ENCODE results near the gene PLPPR2.
A peak's percentile ranks its signal among the peaks of the same experiment; 100 is the strongest.
"Not testable (repeated sequence)": the region's sequence is repeated elsewhere in the genome, so short reads cannot be mapped to it uniquely, and the experiment has no call there.

PLPPR2 gene, protein sequence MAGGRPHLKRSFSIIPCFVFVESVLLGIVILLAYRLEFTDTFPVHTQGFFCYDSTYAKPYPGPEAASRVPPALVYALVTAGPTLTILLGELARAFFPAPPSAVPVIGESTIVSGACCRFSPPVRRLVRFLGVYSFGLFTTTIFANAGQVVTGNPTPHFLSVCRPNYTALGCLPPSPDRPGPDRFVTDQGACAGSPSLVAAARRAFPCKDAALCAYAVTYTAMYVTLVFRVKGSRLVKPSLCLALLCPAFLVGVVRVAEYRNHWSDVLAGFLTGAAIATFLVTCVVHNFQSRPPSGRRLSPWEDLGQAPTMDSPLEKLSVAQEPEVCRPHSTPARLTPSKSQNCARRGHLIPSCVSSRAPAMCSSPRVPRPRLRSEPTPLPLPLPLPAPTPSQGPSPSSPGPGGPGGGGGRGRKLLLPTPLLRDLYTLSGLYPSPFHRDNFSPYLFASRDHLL

DNA sequence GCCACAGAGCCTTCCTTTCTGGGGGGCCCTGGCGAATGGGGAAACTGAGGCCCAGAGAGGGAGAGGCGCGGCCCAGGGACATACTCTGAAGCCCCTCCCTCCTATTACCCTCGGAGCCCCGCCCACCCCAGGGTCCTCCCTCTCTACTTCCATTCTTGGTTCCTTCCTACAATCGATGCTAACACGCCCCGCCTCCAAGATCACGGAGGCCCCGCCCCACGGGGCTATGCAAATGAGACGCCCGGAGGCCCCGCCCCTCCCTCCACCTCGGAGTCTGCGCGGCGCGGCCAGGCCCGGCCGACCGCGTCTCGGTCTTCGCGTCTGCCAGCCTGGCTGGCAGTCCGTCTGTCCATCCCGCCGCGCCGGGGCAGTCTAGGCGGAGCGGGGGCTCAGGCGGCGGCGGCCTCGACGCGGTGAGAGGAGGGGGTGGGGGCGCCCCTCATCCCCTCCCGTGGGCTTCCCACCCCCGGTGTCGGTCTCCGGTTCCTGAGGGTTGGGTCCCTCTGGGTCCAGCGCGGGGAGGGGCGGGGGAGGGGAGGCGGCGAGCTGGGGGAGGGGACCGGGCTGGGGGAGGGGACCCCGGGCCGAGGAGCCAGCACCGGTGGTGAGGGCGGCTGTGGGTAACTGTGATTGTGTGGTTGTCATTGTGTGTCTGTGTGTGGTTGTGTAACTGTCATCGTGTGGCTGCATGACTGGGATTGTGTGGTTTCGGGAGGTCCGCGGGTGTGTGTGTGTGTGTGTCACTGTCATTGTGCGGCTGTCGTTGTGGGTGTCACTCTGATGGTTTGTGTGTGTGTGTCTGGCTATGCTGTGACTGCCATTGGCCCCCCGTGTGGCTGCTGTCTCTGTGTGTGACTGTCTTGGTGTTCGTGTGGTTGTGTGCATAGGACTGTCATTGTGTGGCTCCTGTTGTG lies at the start of gene PLPPR2:
PLPPR2 (plus strand) TSS at position 273 of the 914 bp plus-strand sequence. CDS start 2,242 bp downstream, outside the sequence.
- H3K9ac ChIP-seq (ENCODE audit: low read length): no peak within 1 kb of the TSS
- H3K4me3 ChIP-seq (ENCODE audit: low read depth, low read length): peak within 1 kb of the TSS; percentile 46
- H3K27me3 ChIP-seq (ENCODE audit: control insufficient read depth, insufficient read depth, low read length): peaks cover 40% of the 10 kb centered on the region
- no peaks in the 10 kb centered on the region for H3K36me3 ChIP-seq (ENCODE audit: control insufficient read depth, insufficient read depth, low read length)
- peaks cover 5% of the 10 kb centered on the region; the same call in 1 of the 2 replicates for H3K4me1 ChIP-seq (ENCODE audit: control insufficient read depth, insufficient read depth, low read length)
- H3K27ac ChIP-seq (ENCODE audit: low read depth, low read length): no peak within 1 kb of the TSS
- no peaks in the 10 kb centered on the region for H3K9me3 ChIP-seq (ENCODE audit: control insufficient read depth, insufficient read depth, low read depth, low read length)

DNA sequence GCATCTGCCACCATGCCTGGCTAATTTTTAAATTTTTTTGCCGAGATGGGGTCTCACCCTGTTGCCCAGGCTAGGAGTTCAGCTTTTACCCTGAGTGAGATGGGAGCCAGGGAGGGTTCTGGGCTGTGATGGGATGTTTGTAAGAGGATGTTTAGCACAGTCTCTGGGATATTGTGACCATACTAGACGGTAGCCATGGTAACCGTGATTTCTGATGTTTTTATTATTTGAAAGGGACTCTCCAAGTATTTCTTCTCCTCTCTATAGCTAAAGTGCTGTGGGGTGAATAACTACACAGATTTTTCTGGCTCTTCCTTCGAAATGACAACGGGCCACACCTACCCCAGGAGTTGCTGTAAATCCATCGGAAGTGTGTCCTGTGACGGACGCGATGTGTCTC lies 48.9 kb upstream of the PLPPR2 start:
- Histone ChIP-seq H3K27ac (ENCODE audit: low read depth, low read length) (no peak overlapping the region), H3K9ac (ENCODE audit: low read length) (no peak overlapping the region), H3K4me1 (ENCODE audit: control insufficient read depth, insufficient read depth, low read length) (no peaks in the 10 kb centered on the region), H3K36me3 (ENCODE audit: control insufficient read depth, insufficient read depth, low read length) (no peaks in the 10 kb centered on the region), H3K9me3 (ENCODE audit: control insufficient read depth, insufficient read depth, low read depth, low read length) (no peaks in the 10 kb centered on the region), H3K4me3 (ENCODE audit: low read depth, low read length) (no peak overlapping the region), H3K27me3 (ENCODE audit: control insufficient read depth, insufficient read depth, low read length) (no peaks in the 10 kb centered on the region)

DNA sequence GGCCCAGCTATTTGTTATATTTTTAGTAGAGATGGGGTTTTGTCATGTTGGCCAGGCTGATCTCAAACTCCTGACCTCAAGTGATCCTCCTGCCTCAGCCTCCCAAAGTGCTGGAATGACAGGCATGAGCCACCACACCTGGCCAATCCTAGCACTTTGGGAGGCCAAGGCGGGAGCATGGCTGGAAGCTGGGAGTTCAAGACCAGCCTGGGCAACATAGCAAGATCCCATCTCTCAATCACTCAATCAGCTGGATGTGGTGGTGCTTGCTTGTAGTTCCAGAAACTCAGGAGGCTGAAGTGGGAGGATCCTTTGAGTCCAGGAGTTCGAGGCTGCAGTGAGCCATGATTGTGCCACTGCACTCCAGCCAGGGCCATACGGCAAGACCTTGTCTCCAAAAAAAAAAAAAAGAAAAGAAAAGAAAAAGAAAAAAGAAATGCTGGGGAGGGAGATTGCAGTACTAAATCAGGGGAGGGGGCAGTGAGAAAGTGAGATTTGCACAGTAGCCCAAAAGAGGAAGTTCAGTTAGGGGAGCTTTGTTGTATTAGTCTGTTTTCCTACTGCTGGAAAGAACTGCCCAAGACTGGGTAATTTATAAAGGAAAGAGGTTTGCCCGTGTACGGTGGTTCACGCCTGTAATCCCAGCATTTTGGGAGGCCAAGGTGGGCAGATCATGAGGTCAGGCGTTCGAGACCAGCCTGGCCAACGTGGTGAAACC lies 34.8 kb upstream of the PLPPR2 start:
- H3K9ac ChIP-seq (ENCODE audit: low read length); H3K27me3 ChIP-seq (ENCODE audit: control insufficient read depth, insufficient read depth, low read length); H3K4me1 ChIP-seq (ENCODE audit: control insufficient read depth, insufficient read depth, low read length); H3K27ac ChIP-seq (ENCODE audit: low read depth, low read length); H3K4me3 ChIP-seq (ENCODE audit: low read depth, low read length); H3K36me3 ChIP-seq (ENCODE audit: control insufficient read depth, insufficient read depth, low read length); H3K9me3 ChIP-seq (ENCODE audit: control insufficient read depth, insufficient read depth, low read depth, low read length): not testable (repeated sequence)

DNA sequence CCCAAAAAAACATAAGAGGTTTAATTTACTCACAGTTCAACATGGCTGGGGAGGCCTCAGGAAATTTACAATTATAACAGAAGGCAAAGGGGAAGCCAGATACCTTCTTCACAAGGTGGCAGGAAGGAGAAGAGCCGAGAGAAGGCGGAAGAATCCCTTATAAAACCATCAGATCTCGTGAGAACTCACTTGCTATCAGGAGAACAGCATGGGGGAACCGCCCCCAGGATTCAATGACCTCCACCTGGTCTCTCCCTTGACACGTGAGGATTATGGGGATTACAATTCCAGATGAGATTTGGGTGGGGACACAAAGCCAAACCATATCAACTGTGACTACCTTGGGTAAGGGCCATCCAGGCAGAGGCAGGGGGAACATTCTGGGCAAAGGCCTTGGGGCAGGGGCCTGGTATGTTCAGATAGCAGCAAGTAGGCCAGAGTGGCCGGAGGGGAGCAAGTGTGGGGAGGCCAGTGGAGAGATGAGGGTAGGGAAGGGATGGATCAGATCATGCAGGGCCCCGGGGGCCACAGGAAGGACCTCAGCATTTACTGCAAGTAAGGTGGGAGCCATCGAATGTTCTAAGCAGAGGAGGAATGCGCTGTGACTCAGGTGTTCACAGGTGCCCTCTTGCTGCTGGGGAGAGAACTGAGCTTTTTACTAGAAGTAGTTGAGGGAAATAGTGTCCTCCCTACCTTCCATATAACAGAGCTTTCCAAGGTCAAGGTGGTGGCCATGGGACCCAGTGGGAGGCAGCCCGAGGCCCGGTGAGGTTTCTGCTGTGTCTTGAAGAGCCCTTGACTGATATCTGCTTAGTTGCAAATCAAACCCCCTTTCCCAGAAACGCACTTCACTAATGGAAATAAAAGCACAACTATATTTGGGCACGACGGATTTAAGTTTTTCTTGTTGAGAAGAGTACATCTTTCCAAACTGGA lies 33.8 kb upstream of the PLPPR2 start:
- H3K36me3 ChIP-seq (ENCODE audit: control insufficient read depth, insufficient read depth, low read length): peaks cover 3% of the 10 kb centered on the region; the same call in 1 of the 2 replicates
- H3K4me3 ChIP-seq (ENCODE audit: low read depth, low read length): no peak overlapping the region
- no peak overlapping the region for H3K9ac ChIP-seq (ENCODE audit: low read length)
- H3K4me1 ChIP-seq (ENCODE audit: control insufficient read depth, insufficient read depth, low read length): peaks cover 7% of the 10 kb centered on the region; the same call in 1 of the 2 replicates
- no peaks in the 10 kb centered on the region for H3K9me3 ChIP-seq (ENCODE audit: control insufficient read depth, insufficient read depth, low read depth, low read length)
- H3K27ac ChIP-seq (ENCODE audit: low read depth, low read length): no peak overlapping the region
- H3K27me3 ChIP-seq (ENCODE audit: control insufficient read depth, insufficient read depth, low read length): no peaks in the 10 kb centered on the region

DNA sequence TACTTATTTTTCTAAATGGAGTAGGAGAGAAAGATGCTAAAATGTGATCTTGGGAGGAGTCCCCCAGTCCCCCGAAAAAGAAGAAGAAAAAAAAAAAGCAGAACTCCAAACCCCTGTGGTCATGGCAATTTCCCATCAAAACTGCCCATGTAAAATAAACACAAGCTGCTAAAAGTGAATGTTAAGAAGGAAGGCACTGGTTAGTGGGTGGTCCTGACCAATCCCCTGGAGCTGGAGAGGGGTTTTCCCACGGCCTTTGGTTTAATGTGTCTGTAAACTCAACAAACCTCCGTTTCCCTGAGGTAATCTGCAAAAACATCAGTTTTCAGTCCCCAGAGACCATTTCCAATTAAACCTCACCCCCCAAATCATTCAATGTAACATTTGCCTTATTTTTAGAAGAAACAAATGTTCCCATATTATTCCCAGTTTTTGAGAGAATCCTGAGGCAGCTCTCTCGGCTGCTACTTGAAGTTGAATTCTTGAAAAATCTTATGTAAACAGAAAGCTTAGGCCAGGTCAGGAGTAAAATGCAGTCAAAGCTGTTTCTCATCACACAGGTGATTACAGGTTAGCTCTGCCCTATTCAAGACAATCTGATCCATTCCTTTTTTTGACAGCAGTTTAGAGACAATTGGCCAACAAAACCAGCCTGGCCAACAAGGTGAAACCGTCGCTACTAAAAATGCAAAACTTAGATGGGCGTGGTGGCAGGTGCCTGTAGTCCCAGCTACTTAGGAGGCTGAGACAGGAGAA lies 32.8 kb upstream of the PLPPR2 start:
- Histone ChIP-seq H3K9me3 (ENCODE audit: control insufficient read depth, insufficient read depth, low read depth, low read length) (no peaks in the 10 kb centered on the region), H3K27me3 (ENCODE audit: control insufficient read depth, insufficient read depth, low read length) (no peaks in the 10 kb centered on the region), H3K4me1 (ENCODE audit: control insufficient read depth, insufficient read depth, low read length) (peaks cover 7% of the 10 kb centered on the region; the same call in 1 of the 2 replicates), H3K9ac (ENCODE audit: low read length) (no peak overlapping the region), H3K4me3 (ENCODE audit: low read depth, low read length) (no peak overlapping the region), H3K27ac (ENCODE audit: low read depth, low read length) (no peak overlapping the region), H3K36me3 (ENCODE audit: control insufficient read depth, insufficient read depth, low read length) (peaks cover 6% of the 10 kb centered on the region; the same call in 1 of the 2 replicates)

DNA sequence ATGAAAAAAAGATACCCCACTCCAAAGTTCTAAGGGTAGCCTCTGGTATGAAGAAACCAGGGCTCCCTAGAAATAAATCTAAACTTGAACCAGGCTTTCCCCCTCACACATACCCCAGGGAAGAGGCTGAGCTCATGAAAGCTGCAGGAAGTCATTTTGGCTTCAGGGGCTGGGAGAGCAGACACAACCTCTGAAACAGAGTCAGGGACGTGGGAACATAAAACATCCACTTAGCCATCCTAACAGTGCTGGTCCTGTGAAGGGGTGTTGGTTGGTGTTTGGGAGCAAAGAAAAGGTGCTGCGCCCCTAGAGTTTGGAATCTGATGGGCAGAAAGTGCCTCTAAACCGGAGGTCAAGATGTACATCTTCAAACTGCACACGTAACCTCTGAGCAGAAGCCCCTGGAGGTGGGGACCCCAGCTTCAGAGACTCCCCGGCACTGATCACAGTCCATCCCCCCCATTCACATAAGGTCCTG lies 31.6 kb upstream of the PLPPR2 start:
- Histone ChIP-seq H3K27me3 (ENCODE audit: control insufficient read depth, insufficient read depth, low read length) (no peaks in the 10 kb centered on the region), H3K27ac (ENCODE audit: low read depth, low read length) (no peak overlapping the region), H3K4me3 (ENCODE audit: low read depth, low read length) (no peak overlapping the region), H3K9ac (ENCODE audit: low read length) (no peak overlapping the region), H3K4me1 (ENCODE audit: control insufficient read depth, insufficient read depth, low read length) (peaks cover 7% of the 10 kb centered on the region; the same call in 1 of the 2 replicates), H3K36me3 (ENCODE audit: control insufficient read depth, insufficient read depth, low read length) (peaks cover 6% of the 10 kb centered on the region; the same call in 1 of the 2 replicates), H3K9me3 (ENCODE audit: control insufficient read depth, insufficient read depth, low read depth, low read length) (no peaks in the 10 kb centered on the region)

DNA sequence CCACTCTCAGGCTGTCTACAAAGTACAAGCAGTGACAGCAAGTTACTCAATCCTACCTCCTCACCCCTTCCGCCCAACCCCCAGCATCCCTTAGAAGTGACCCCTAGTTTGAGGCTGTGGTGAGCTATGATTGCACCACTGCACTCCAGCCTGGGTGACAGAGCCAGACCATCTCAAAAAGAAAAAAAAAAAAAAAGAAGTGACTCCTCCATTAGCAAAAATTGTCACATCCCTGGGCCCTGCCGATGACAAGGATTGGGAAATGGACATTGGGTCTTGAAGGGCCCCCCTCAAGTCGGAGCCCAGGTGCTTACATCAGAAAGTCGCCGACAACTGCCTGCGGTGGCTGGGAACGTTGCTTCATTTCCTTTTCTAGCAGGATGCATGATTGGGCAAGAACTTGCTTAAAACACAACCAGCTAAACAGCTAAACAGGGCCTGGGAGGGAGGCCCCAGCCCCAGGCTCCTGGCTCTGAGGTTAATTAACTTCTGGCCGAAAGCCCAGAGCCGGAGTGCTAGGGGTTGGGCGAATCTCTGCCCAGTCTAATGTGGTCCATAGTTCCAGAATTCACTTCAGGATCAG lies 31.1 kb upstream of the PLPPR2 start:
- H3K27me3 ChIP-seq (ENCODE audit: control insufficient read depth, insufficient read depth, low read length): no peaks in the 10 kb centered on the region
- H3K9ac ChIP-seq (ENCODE audit: low read length): no peak overlapping the region
- peaks cover 7% of the 10 kb centered on the region; the same call in 1 of the 2 replicates for H3K4me1 ChIP-seq (ENCODE audit: control insufficient read depth, insufficient read depth, low read length)
- no peak overlapping the region for H3K27ac ChIP-seq (ENCODE audit: low read depth, low read length)
- H3K36me3 ChIP-seq (ENCODE audit: control insufficient read depth, insufficient read depth, low read length): peaks cover 6% of the 10 kb centered on the region; the same call in 1 of the 2 replicates
- no peak overlapping the region for H3K4me3 ChIP-seq (ENCODE audit: low read depth, low read length)
- H3K9me3 ChIP-seq (ENCODE audit: control insufficient read depth, insufficient read depth, low read depth, low read length): no peaks in the 10 kb centered on the region

DNA sequence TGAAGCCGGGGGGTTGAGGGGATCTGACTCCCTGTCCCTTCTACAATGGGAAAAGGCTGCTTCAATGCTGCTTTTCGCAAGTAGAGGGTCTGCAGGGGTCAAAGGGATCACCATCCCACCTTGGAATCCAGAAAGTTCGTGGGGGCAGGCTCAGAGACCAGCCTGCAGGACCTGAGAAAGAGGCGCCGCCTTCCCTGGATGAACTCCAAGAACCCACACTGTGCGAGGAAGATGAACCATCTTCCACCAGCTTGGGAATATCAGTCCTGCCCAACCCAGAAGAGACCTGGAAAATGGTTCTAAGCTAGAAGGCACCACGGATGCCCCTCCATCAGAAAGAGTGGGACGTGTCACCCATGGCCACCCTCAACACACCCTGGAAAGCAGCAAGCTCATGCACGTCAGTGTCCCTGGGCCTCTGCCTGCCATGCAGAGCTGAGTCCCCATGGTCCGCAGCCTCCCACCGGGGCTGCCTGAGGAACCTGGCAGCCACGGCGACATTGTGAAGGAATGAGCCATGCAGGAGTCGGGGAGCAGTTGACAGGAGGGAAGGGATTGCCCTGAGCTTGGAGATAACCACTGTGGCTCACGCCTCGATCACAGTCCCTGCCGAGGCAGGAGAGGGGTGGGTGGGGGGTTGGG lies 30.4 kb upstream of the PLPPR2 start:
- no peak overlapping the region for H3K9ac ChIP-seq (ENCODE audit: low read length)
- peaks cover 6% of the 10 kb centered on the region; the same call in 1 of the 2 replicates for H3K36me3 ChIP-seq (ENCODE audit: control insufficient read depth, insufficient read depth, low read length)
- peaks cover 7% of the 10 kb centered on the region; the same call in 1 of the 2 replicates for H3K4me1 ChIP-seq (ENCODE audit: control insufficient read depth, insufficient read depth, low read length)
- no peaks in the 10 kb centered on the region for H3K9me3 ChIP-seq (ENCODE audit: control insufficient read depth, insufficient read depth, low read depth, low read length)
- no peak overlapping the region for H3K4me3 ChIP-seq (ENCODE audit: low read depth, low read length)
- H3K27ac ChIP-seq (ENCODE audit: low read depth, low read length): no peak overlapping the region
- H3K27me3 ChIP-seq (ENCODE audit: control insufficient read depth, insufficient read depth, low read length): no peaks in the 10 kb centered on the region

DNA sequence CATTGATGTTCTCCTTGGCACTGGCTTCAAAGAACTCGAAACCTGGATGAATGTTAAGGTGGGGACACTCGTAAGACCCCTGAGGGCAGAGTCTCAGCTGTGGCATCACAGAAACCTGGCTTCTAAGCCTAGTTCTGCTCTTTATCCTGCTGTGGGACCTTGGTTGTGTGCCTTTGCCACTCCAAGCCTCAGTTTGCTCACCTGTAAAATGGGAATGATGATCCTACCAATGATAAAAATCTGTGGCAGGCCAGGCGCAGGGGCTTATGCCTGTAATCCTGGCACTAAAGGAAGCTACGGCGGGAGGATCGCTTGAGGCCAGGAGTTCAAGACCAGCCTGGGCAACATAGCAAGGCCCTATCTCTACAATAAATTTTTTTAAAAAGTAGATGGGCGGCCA lies 29.7 kb upstream of the PLPPR2 start:
- H3K9ac ChIP-seq (ENCODE audit: low read length): no peak overlapping the region
- H3K9me3 ChIP-seq (ENCODE audit: control insufficient read depth, insufficient read depth, low read depth, low read length): no peaks in the 10 kb centered on the region
- H3K36me3 ChIP-seq (ENCODE audit: control insufficient read depth, insufficient read depth, low read length): peaks cover 6% of the 10 kb centered on the region; the same call in 1 of the 2 replicates
- no peak overlapping the region for H3K27ac ChIP-seq (ENCODE audit: low read depth, low read length)
- H3K27me3 ChIP-seq (ENCODE audit: control insufficient read depth, insufficient read depth, low read length): no peaks in the 10 kb centered on the region
- no peak overlapping the region for H3K4me3 ChIP-seq (ENCODE audit: low read depth, low read length)
- H3K4me1 ChIP-seq (ENCODE audit: control insufficient read depth, insufficient read depth, low read length): peaks cover 7% of the 10 kb centered on the region; the same call in 1 of the 2 replicates
